Measurements from ENCODE around the gene GCGR. TPM values are rescaled to one million over a fixed set of nuclear protein-coding genes. Genes with fewer than 3 reads are reported as not detected.

GCGR gene
- total RNA-seq, 1 donor from 2014 or later, result not detected

- Mint-ChIP-seq H3K4me1 (ENCODE audit: low read depth) (no peaks in the 10 kb centered on the region), H3K27ac (ENCODE audit: unreplicated experiment) (no peak overlapping the region), H3K27me3 (ENCODE audit: low read depth) (no peaks in the 10 kb centered on the region), H3K4me3 (ENCODE audit: unreplicated experiment) (no peak overlapping the region), H3K36me3 (ENCODE audit: low read depth) (peaks cover 14% of the 10 kb centered on the region), H3K9me3 (ENCODE audit: low read depth) (no peaks in the 10 kb centered on the region)
- DNase-seq (ENCODE audit: low spot score), result peak; percentile 95
- TF ChIP-seq CTCF (IDR thresholded peaks at IDR 0.05), result no peak
Measured at GRCh38 chr17:81840826-81841778, 37.2 kb downstream of the GCGR start.

GRCh38 chr17:81841866-81842265 lies 37.9 kb downstream of the GCGR start:
- H3K27ac Mint-ChIP-seq (ENCODE audit: unreplicated experiment), result no peak overlapping the region
- H3K4me1 Mint-ChIP-seq (ENCODE audit: low read depth), result no peaks in the 10 kb centered on the region
- H3K9me3 Mint-ChIP-seq (ENCODE audit: low read depth), result no peaks in the 10 kb centered on the region
- H3K36me3 Mint-ChIP-seq (ENCODE audit: low read depth), result peaks cover 18% of the 10 kb centered on the region
- no peak for TF ChIP-seq CTCF (IDR thresholded peaks at IDR 0.05)
- H3K4me3 Mint-ChIP-seq (ENCODE audit: unreplicated experiment), result no peak overlapping the region
- H3K27me3 Mint-ChIP-seq (ENCODE audit: low read depth), result no peaks in the 10 kb centered on the region
- DNase-seq (ENCODE audit: low spot score), result no peak

GRCh38 chr17:81842378-81842724 lies 38.4 kb downstream of the GCGR start:
- Mint-ChIP-seq H3K4me3 (ENCODE audit: unreplicated experiment) (no peak overlapping the region), H3K27ac (ENCODE audit: unreplicated experiment) (no peak overlapping the region), H3K36me3 (ENCODE audit: low read depth) (peaks cover 20% of the 10 kb centered on the region), H3K9me3 (ENCODE audit: low read depth) (no peaks in the 10 kb centered on the region), H3K4me1 (ENCODE audit: low read depth) (no peaks in the 10 kb centered on the region), H3K27me3 (ENCODE audit: low read depth) (no peaks in the 10 kb centered on the region)
- DNase-seq (ENCODE audit: low spot score), result no peak
- TF ChIP-seq CTCF (IDR thresholded peaks at IDR 0.05), result no peak

- no peak for DNase-seq (ENCODE audit: low spot score)
- H3K9me3 Mint-ChIP-seq (ENCODE audit: low read depth), result no peaks in the 10 kb centered on the region
- no peak overlapping the region for H3K27ac Mint-ChIP-seq (ENCODE audit: unreplicated experiment)
- no peak overlapping the region for H3K4me3 Mint-ChIP-seq (ENCODE audit: unreplicated experiment)
- H3K4me1 Mint-ChIP-seq (ENCODE audit: low read depth), result no peaks in the 10 kb centered on the region
- H3K27me3 Mint-ChIP-seq (ENCODE audit: low read depth), result no peaks in the 10 kb centered on the region
- TF ChIP-seq CTCF (IDR thresholded peaks at IDR 0.05), result no peak
- H3K36me3 Mint-ChIP-seq (ENCODE audit: low read depth), result peaks cover 20% of the 10 kb centered on the region
Measured at GRCh38 chr17:81842725-81843504, 39.0 kb downstream of the GCGR start.

- H3K4me3 Mint-ChIP-seq (ENCODE audit: unreplicated experiment), result no peak overlapping the region
Measured at GRCh38 chr17:81843713-81844326, 39.9 kb downstream of the GCGR start.

More at GRCh38 chr17:81843713-81844326, 39.9 kb downstream of the GCGR start:
- H3K4me1 Mint-ChIP-seq (ENCODE audit: low read depth), result no peaks in the 10 kb centered on the region
- H3K27ac Mint-ChIP-seq (ENCODE audit: unreplicated experiment), result no peak overlapping the region
- H3K9me3 Mint-ChIP-seq (ENCODE audit: low read depth), result no peaks in the 10 kb centered on the region
- TF ChIP-seq CTCF (IDR thresholded peaks at IDR 0.05), result no peak
- no peak for DNase-seq (ENCODE audit: low spot score)
- no peaks in the 10 kb centered on the region for H3K27me3 Mint-ChIP-seq (ENCODE audit: low read depth)
- peaks cover 22% of the 10 kb centered on the region for H3K36me3 Mint-ChIP-seq (ENCODE audit: low read depth)

Measured in chondrocyte (in vitro differentiated cells).